HepG2 (cell line): ENCODE results near the gene NABP1. TPM values are rescaled to one million over a fixed set of nuclear protein-coding genes. Genes with fewer than 3 reads are reported as not detected.
A peak's percentile ranks its signal among the peaks of the same experiment; 100 is the strongest.

Experiments used
- HNF4G ChIP-seq, 2 experiments: sonication (generic) in 1 of 2; formaldehyde crosslinking in 1 of 2; IDR thresholded peaks; 2 replicates each; pipeline versions ENCODE4 v1.4.0 to v1.6.1; 2011 to 2020; ENCODE audit warnings: borderline replicate concordance in 2 of 2, low read depth in 2 of 2, mild to moderate bottlenecking in 2 of 2, low read length in 1 of 2, missing genetic modification reagents in 1 of 2, moderate library complexity in 1 of 2
- MBNL3 ChIP-seq: fragments of 250-450 bp; sonication (Bioruptor Pico); conservative IDR thresholded peaks from 2 replicates; pipeline ENCODE4 v1.8.0; 2022; ENCODE audit warnings: mild to moderate bottlenecking, inconsistent platforms
- NFYC ChIP-seq: IDR thresholded peaks from 2 replicates; pipeline ENCODE4 v1.6.1; 2016; ENCODE audit warnings: missing genetic modification reagents, missing compliant biosample characterization
- POGZ ChIP-seq: sonication (generic); formaldehyde crosslinking; IDR thresholded peaks from 2 replicates; pipeline ENCODE4 v1.4.0; 2020; ENCODE audit warnings: mild to moderate bottlenecking, missing genetic modification reagents
- ZNF263 ChIP-seq: sonication (generic); formaldehyde crosslinking; IDR thresholded peaks from 2 replicates; pipeline ENCODE4 v1.4.0; 2020; ENCODE audit warnings: missing genetic modification reagents
- ZNF292 ChIP-seq: sonication (generic); formaldehyde crosslinking; IDR thresholded peaks from 2 replicates; pipeline ENCODE4 v1.8.1; 2022; ENCODE audit warnings: mild to moderate bottlenecking, low read depth, missing genetic modification reagents, borderline replicate concordance
- ZNF7 ChIP-seq: IDR thresholded peaks from 2 replicates; pipeline ENCODE4 v1.6.1; 2016; ENCODE audit warnings: missing biosample characterization, missing genetic modification reagents
- ZSCAN9 ChIP-seq: IDR thresholded peaks from 2 replicates; pipeline ENCODE4 v1.6.1; 2016; ENCODE audit warnings: borderline replicate concordance
- polyA plus RNA-seq, 8 experiments: library from polyadenylated mRNA; depleted of rRNA in 3 of 8; stranded (reverse) in 7 of 8; unstranded in 1 of 8; fragments of >200 nt; fragmentation: Illumina TruSeq in 4 of 8; extraction: Trizol in 4 of 8; gene quantifications; 2 replicates each; pipeline versions ENCODE4 v1.2.1 to v1.2.3, GENCODE V29; 2011 to 2016; ENCODE audit warnings: low read depth in 4 of 8, missing spikeins in 1 of 8, mixed read lengths in 1 of 8; ENCODE audit not compliant: insufficient read depth in 1 of 8
- total RNA-seq, 5 experiments: library from RNA; depleted of rRNA; stranded (reverse); fragments of >200 nt; fragmentation: Illumina TruSeq; extraction: Trizol; gene quantifications; 2 replicates each; pipeline ENCODE4 v1.2.3, GENCODE V29; 2016; ENCODE audit warnings: low read depth in 1 of 5
- TF ChIP-seq, protein P1 (sequence below): sonication (generic); formaldehyde crosslinking; IDR thresholded peaks from one replicate; pipeline ENCODE4 v1.5.1; 2020; ENCODE audit warnings: mild to moderate bottlenecking, missing genetic modification reagents; ENCODE audit errors: not compliant biosample characterization
- TF ChIP-seq, protein P2 (sequence below): sonication (generic); formaldehyde crosslinking; IDR thresholded peaks from 2 replicates; pipeline ENCODE4 v1.5.0; 2020; ENCODE audit warnings: missing genetic modification reagents
- TF ChIP-seq, protein P3 (sequence below): sonication (generic); formaldehyde crosslinking; IDR thresholded peaks from 2 replicates; pipeline ENCODE4 v1.4.0; 2020; ENCODE audit warnings: missing genetic modification reagents, borderline replicate concordance
- TF ChIP-seq, protein P4 (sequence below): sonication (generic); formaldehyde crosslinking; IDR thresholded peaks from 2 replicates; pipeline ENCODE4 v1.5.1; 2020; ENCODE audit warnings: missing genetic modification reagents, mild to moderate bottlenecking, borderline replicate concordance

NABP1 gene
- total and polyA plus RNA-seq, 2 of the 13 experiments (the other 11 are each of a cell fraction or from before 2014, with no cell fraction given) = 14.9 to 19.8 TPM

DNA sequence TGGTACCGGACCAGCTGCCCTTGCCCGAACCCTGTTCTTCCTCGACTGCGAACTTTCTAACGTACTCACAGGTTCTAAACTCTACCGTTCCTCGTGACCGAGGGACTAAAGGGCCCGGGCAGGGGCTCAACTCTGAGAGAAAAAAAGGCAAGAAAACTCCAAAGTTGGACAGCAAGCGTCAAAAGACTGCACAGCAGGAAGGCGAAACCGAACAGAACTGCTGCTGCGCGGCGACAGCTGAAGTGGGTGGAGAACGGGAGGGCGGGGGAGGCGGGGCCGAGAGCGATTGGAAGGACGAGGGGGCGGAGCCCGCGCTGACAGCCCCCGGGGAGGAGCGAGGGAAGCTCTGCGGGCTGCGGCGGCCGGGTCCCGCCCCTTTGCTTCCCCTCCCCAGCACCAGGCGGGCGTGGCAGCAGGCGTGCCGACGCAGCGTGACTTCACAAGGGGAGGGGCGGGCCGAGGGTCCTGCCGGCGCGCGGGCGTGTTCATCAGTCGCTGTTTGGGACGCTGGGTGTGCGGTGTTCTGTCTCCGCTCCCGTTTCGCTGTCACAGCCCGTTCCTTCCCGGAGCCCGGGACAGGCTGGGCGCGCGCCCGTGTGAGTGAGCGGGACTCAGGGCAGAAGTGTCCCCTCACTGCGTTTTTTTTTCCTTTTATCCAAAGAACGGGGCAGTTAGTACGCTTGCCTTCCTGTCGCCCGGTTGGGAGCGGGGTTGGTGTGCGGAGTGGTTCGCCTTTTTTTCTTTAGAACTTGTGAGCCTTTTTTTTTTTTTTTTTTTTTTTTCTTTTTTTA is at the start of gene NABP1 (continued):
- TF ChIP-seq ZNF292 (CRISPR knock-in tag) (peak; percentile 45; the same call in 1 of the 2 replicates), ZSCAN9 (peak; percentile 94), MBNL3 (CRISPR knock-in tag) (no peak), ZNF263 (CRISPR knock-in tag) (peak; percentile 45; the same call in 1 of the 2 replicates), HNF4G (IDR thresholded peaks at IDR 0.05; ENCODE audit: borderline replicate concordance, low read depth, low read length) (no peak), HNF4G (CRISPR knock-in tag; IDR thresholded peaks at IDR 0.05; ENCODE audit: borderline replicate concordance, low read depth) (peak; percentile 87; the same call in 1 of the 2 replicates), NFYC (peak; percentile 77), ZNF7 (CRISPR knock-in tag) (0 out of 2 replicates have a peak, but pooled peaks have one; percentile 8), POGZ (CRISPR knock-in tag) (peak; percentile 90)
- TF ChIP-seq, protein P1, sequence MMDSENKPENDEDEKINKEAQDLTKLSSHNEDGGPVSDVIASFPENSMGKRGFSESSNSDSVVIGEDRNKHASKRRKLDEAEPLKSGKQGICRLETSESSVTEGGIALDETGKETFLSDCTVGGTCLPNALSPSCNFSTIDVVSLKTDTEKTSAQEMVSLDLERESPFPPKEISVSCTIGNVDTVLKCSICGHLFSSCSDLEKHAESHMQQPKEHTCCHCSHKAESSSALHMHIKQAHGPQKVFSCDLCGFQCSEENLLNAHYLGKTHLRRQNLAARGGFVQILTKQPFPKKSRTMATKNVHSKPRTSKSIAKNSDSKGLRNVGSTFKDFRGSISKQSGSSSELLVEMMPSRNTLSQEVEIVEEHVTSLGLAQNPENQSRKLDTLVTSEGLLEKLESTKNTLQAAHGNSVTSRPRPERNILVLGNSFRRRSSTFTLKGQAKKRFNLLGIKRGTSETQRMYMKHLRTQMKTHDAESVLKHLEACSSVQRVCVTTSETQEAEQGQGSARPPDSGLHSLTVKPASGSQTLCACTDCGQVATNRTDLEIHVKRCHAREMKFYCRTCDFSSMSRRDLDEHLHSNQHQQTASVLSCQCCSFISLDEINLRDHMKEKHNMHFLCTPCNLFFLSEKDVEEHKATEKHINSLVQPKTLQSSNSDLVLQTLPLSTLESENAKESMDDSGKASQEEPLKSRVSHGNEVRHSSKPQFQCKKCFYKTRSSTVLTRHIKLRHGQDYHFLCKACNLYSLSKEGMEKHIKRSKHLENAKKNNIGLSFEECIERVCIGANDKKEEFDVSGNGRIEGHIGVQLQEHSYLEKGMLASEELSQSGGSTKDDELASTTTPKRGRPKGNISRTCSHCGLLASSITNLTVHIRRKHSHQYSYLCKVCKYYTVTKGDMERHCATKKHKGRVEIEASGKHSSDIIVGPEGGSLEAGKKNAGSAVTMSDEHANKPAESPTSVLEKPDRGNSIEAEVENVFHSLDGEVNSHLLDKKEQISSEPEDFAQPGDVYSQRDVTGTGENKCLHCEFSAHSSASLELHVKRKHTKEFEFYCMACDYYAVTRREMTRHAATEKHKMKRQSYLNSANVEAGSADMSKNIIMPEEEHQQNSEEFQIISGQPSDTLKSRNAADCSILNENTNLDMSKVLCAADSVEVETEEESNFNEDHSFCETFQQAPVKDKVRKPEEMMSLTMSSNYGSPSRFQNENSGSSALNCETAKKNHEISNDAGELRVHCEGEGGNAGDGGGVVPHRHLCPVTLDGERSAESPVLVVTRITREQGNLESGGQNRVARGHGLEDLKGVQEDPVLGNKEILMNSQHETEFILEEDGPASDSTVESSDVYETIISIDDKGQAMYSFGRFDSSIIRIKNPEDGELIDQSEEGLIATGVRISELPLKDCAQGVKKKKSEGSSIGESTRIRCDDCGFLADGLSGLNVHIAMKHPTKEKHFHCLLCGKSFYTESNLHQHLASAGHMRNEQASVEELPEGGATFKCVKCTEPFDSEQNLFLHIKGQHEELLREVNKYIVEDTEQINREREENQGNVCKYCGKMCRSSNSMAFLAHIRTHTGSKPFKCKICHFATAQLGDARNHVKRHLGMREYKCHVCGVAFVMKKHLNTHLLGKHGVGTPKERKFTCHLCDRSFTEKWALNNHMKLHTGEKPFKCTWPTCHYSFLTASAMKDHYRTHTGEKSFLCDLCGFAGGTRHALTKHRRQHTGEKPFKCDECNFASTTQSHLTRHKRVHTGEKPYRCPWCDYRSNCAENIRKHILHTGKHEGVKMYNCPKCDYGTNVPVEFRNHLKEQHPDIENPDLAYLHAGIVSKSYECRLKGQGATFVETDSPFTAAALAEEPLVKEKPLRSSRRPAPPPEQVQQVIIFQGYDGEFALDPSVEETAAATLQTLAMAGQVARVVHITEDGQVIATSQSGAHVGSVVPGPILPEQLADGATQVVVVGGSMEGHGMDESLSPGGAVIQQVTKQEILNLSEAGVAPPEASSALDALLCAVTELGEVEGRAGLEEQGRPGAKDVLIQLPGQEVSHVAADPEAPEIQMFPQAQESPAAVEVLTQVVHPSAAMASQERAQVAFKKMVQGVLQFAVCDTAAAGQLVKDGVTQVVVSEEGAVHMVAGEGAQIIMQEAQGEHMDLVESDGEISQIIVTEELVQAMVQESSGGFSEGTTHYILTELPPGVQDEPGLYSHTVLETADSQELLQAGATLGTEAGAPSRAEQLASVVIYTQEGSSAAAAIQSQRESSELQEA (CRISPR knock-in tag) = peak; percentile 74
- TF ChIP-seq, protein P2, sequence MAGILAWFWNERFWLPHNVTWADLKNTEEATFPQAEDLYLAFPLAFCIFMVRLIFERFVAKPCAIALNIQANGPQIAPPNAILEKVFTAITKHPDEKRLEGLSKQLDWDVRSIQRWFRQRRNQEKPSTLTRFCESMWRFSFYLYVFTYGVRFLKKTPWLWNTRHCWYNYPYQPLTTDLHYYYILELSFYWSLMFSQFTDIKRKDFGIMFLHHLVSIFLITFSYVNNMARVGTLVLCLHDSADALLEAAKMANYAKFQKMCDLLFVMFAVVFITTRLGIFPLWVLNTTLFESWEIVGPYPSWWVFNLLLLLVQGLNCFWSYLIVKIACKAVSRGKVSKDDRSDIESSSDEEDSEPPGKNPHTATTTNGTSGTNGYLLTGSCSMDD (CRISPR knock-in tag) = peak; percentile 80; the same call in 1 of the 2 replicates
- TF ChIP-seq, protein P3, sequence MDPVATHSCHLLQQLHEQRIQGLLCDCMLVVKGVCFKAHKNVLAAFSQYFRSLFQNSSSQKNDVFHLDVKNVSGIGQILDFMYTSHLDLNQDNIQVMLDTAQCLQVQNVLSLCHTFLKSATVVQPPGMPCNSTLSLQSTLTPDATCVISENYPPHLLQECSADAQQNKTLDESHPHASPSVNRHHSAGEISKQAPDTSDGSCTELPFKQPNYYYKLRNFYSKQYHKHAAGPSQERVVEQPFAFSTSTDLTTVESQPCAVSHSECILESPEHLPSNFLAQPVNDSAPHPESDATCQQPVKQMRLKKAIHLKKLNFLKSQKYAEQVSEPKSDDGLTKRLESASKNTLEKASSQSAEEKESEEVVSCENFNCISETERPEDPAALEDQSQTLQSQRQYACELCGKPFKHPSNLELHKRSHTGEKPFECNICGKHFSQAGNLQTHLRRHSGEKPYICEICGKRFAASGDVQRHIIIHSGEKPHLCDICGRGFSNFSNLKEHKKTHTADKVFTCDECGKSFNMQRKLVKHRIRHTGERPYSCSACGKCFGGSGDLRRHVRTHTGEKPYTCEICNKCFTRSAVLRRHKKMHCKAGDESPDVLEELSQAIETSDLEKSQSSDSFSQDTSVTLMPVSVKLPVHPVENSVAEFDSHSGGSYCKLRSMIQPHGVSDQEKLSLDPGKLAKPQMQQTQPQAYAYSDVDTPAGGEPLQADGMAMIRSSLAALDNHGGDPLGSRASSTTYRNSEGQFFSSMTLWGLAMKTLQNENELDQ (CRISPR knock-in tag) = no peak
- TF ChIP-seq, protein P4, sequence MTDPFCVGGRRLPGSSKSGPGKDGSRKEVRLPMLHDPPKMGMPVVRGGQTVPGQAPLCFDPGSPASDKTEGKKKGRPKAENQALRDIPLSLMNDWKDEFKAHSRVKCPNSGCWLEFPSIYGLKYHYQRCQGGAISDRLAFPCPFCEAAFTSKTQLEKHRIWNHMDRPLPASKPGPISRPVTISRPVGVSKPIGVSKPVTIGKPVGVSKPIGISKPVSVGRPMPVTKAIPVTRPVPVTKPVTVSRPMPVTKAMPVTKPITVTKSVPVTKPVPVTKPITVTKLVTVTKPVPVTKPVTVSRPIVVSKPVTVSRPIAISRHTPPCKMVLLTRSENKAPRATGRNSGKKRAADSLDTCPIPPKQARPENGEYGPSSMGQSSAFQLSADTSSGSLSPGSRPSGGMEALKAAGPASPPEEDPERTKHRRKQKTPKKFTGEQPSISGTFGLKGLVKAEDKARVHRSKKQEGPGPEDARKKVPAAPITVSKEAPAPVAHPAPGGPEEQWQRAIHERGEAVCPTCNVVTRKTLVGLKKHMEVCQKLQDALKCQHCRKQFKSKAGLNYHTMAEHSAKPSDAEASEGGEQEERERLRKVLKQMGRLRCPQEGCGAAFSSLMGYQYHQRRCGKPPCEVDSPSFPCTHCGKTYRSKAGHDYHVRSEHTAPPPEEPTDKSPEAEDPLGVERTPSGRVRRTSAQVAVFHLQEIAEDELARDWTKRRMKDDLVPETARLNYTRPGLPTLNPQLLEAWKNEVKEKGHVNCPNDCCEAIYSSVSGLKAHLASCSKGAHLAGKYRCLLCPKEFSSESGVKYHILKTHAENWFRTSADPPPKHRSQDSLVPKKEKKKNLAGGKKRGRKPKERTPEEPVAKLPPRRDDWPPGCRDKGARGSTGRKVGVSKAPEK (CRISPR knock-in tag) = peak; percentile 99
